GM23338 (cell line): ENCODE results near the gene ZEB1. TPM values are rescaled to one million over a fixed set of nuclear protein-coding genes. Genes with fewer than 3 reads are reported as not detected.

Experiments
- ATAC-seq: fragments of 200-7000 bp; cut with Tn5 transposase; 3 replicates; pipeline ENCODE4 v1.9.1; 2020
- DNase-seq: peaks from one replicate; pipeline ENCODE4 v3.0.0-alpha.2; 2015; ENCODE audit warnings: low spot score
- H2AFZ ChIP-seq: fragments of 200-600 bp; sonication (generic); 2 replicates; pipeline ENCODE4 v1.8.0; 2016; ENCODE audit warnings: antibody characterized with exemption, mild to moderate bottlenecking, moderate library complexity
- H3F3A ChIP-seq: fragments of 200-600 bp; sonication (generic); replicated peaks from 2 replicates; pipeline ENCODE4 v1.8.0; 2017; ENCODE audit warnings: antibody characterized with exemption, mixed run types, low read depth
- H3K27ac ChIP-seq: fragments of 200-600 bp; sonication (generic); 2 replicates; pipeline ENCODE4 v1.6.1; 2016; ENCODE audit warnings: low read depth
- H3K27me3 ChIP-seq: fragments of 200-600 bp; sonication (generic); 2 replicates; pipeline ENCODE4 v1.8.0; 2016; ENCODE audit warnings: mild to moderate bottlenecking, mixed run types, moderate library complexity; ENCODE audit not compliant: insufficient read depth
- H3K36me3 ChIP-seq: fragments of 200-600 bp; sonication (generic); 2 replicates; pipeline ENCODE4 v1.8.0; 2016; ENCODE audit warnings: mild to moderate bottlenecking; ENCODE audit not compliant: insufficient read depth
- H3K4me1 ChIP-seq: fragments of 200-600 bp; sonication (generic); 2 replicates; pipeline ENCODE4 v1.8.0; 2016; ENCODE audit warnings: mild to moderate bottlenecking, moderate library complexity; ENCODE audit not compliant: insufficient read depth
- H3K4me2 ChIP-seq: fragments of 200-600 bp; sonication (generic); 2 replicates; pipeline ENCODE4 v1.7.1; 2017; ENCODE audit warnings: mixed run types
- H3K4me3 ChIP-seq: fragments of 200-600 bp; sonication (generic); 2 replicates; pipeline ENCODE4 v1.6.1; 2016; ENCODE audit warnings: mixed run types
- H3K79me2 ChIP-seq: fragments of 200-600 bp; sonication (generic); replicated peaks from 2 replicates; pipeline ENCODE4 v1.8.0; 2017; ENCODE audit warnings: mild to moderate bottlenecking; ENCODE audit not compliant: insufficient read depth
- H3K9me2 ChIP-seq: fragments of 200-600 bp; sonication (generic); 2 replicates; pipeline ENCODE4 v1.8.0; 2017; ENCODE audit not compliant: insufficient read depth
- H4K20me1 ChIP-seq: fragments of 200-600 bp; sonication (generic); replicated peaks from 2 replicates; pipeline ENCODE4 v1.8.0; 2017; ENCODE audit warnings: mild to moderate bottlenecking; ENCODE audit not compliant: insufficient read depth
- H3K27ac Mint-ChIP-seq: 2 replicates; pipeline ENCODE4 v1.8.0; 2020; ENCODE audit warnings: inconsistent platforms, mild to moderate bottlenecking, moderate library complexity, mixed read lengths
- H3K27me3 Mint-ChIP-seq: 3 replicates; pipeline ENCODE4 v1.8.0; 2022; ENCODE audit warnings: low read depth, mild to moderate bottlenecking, moderate library complexity, mixed read lengths, inconsistent platforms; ENCODE audit not compliant: insufficient read depth, poor library complexity
- H3K36me3 Mint-ChIP-seq: 3 replicates; pipeline ENCODE4 v1.8.0; 2021; ENCODE audit warnings: low read depth, mild to moderate bottlenecking, inconsistent platforms, moderate library complexity, mixed read lengths
- H3K4me1 Mint-ChIP-seq: 3 replicates; pipeline ENCODE4 v1.8.0; 2020; ENCODE audit warnings: mild to moderate bottlenecking, inconsistent platforms, mixed read lengths
- H3K4me3 Mint-ChIP-seq: 3 replicates; pipeline ENCODE4 v1.8.0; 2021; ENCODE audit warnings: moderate library complexity, mild to moderate bottlenecking, inconsistent platforms, mixed read lengths
- H3K9me3 Mint-ChIP-seq: 3 replicates; pipeline ENCODE4 v1.8.0; 2020; ENCODE audit warnings: moderate library complexity, mild to moderate bottlenecking, inconsistent platforms, mixed read lengths
- CREB1 ChIP-seq: fragments of 250-450 bp; sonication (Bioruptor Pico); IDR thresholded peaks from 2 replicates; pipeline ENCODE4 v1.5.0; 2020; ENCODE audit warnings: low read depth, mild to moderate bottlenecking, moderate library complexity
- CTCF ChIP-seq, 2 experiments: fragments of 200-600 bp in 1 of 2; sonication (generic) in 1 of 2; conservative IDR thresholded peaks; 2 replicates each; pipeline versions ENCODE4 v1.5.1 to v1.6.1; 2016 to 2017; ENCODE audit warnings: antibody characterized with exemption in 2 of 2, low read depth in 2 of 2, mild to moderate bottlenecking in 2 of 2, moderate library complexity in 1 of 2
- EZH2 ChIP-seq: fragments of 200-600 bp; sonication (generic); IDR thresholded peaks from one replicate; pipeline ENCODE4 v1.8.0; 2017; ENCODE audit warnings: antibody characterized with exemption, mild to moderate bottlenecking, low read depth; ENCODE audit not compliant: unreplicated experiment
- EZH2phosphoT487 ChIP-seq: fragments of 200-600 bp; sonication (generic); IDR thresholded peaks from one replicate; pipeline ENCODE4 v1.8.1; 2018; ENCODE audit warnings: antibody characterized with exemption; ENCODE audit not compliant: unreplicated experiment
- JUNB ChIP-seq: IDR thresholded peaks from one replicate; pipeline ENCODE4 v1.6.1; 2016; ENCODE audit warnings: antibody characterized with exemption; ENCODE audit not compliant: unreplicated experiment
- POLR2AphosphoS5 ChIP-seq: IDR thresholded peaks from 2 replicates; pipeline ENCODE4 v1.6.1; 2016; ENCODE audit warnings: antibody characterized with exemption, low read depth
- REST ChIP-seq: IDR thresholded peaks from one replicate; pipeline ENCODE4 v1.6.1; 2018; ENCODE audit warnings: antibody characterized with exemption; ENCODE audit not compliant: unreplicated experiment
- ZNF114 ChIP-seq: fragments of 250-450 bp; sonication (Bioruptor Pico); IDR thresholded peaks from 2 replicates; pipeline ENCODE4 v1.5.0; 2020; ENCODE audit warnings: mild to moderate bottlenecking, moderate library complexity
- polyA plus RNA-seq: library from polyadenylated mRNA; unstranded; fragments of >200 nt; fragmentation: Nextera tagmentation; extraction: Ambion mirVana; gene quantifications from 2 replicates; pipeline ENCODE4 v1.2.1, GENCODE V29; 2016
- total RNA-seq: library from RNA; depleted of rRNA; stranded (reverse); fragments of >200 nt; shearing (Covaris generic); gene quantifications from 2 replicates; pipeline ENCODE4 v1.2.3, GENCODE V29; 2014

Gene ZEB1
- total and polyA plus RNA-seq, 2 experiments from 2014 or later = 0.16 to 0.45 TPM

- Mint-ChIP-seq H3K4me1 (no peaks in the 10 kb centered on the region), H3K4me3 (no peak overlapping the region), H3K27me3 (no peaks in the 10 kb centered on the region), H3K9me3 (peaks cover 11% of the 10 kb centered on the region; the same call in 2 of the 3 replicates), H3K27ac (no peak overlapping the region), H3K36me3 (no peaks in the 10 kb centered on the region; the same call in 2 of the 3 replicates)
- no peak for ATAC-seq
- Histone ChIP-seq H3K4me1 (no peaks in the 10 kb centered on the region), H3K9me2 (no peaks in the 10 kb centered on the region), H3K27ac (no peak overlapping the region), H2AFZ (no peak overlapping the region), H3K79me2 (no peaks in the 10 kb centered on the region), H4K20me1 (no peaks in the 10 kb centered on the region), H3K4me3 (no peak overlapping the region), H3K27me3 (no peaks in the 10 kb centered on the region), H3K4me2 (no peak overlapping the region), H3K36me3 (no peaks in the 10 kb centered on the region), H3F3A (no peaks in the 10 kb centered on the region)
- no peak for TF ChIP-seq ZNF114 (CRISPR knock-in tag)
- TF ChIP-seq POLR2AphosphoS5 = no peak
- no peak for TF ChIP-seq REST
- TF ChIP-seq JUNB = no peak
- TF ChIP-seq CREB1 (CRISPR knock-in tag) = no peak
- TF ChIP-seq EZH2 = no peak
- no peak for TF ChIP-seq CTCF (conservative IDR thresholded peaks at IDR 0.05; ENCODE audit: low read depth in 2 of 2)
- TF ChIP-seq EZH2phosphoT487 = no peak
- DNase-seq = no peak
Measured at GRCh38 chr10:31475519-31475918, 156.5 kb downstream of the ZEB1 start.

- H3F3A ChIP-seq = no peaks in the 10 kb centered on the region
- DNase-seq (no peak), ATAC-seq (no peak)
- Mint-ChIP-seq H3K9me3 (peaks cover 11% of the 10 kb centered on the region; the same call in 2 of the 3 replicates), H3K4me1 (no peaks in the 10 kb centered on the region), H3K27ac (no peak overlapping the region), H3K27me3 (no peaks in the 10 kb centered on the region), H3K36me3 (no peaks in the 10 kb centered on the region; the same call in 2 of the 3 replicates), H3K4me3 (no peak overlapping the region)
- H3K36me3 ChIP-seq = no peaks in the 10 kb centered on the region
- H4K20me1 ChIP-seq = no peaks in the 10 kb centered on the region
- no peak overlapping the region for H2AFZ ChIP-seq
- H3K4me2 ChIP-seq = no peak overlapping the region
- H3K27me3 ChIP-seq = no peaks in the 10 kb centered on the region
- H3K27ac ChIP-seq = no peak overlapping the region
- no peaks in the 10 kb centered on the region for H3K4me1 ChIP-seq
- TF ChIP-seq REST = no peak
- no peaks in the 10 kb centered on the region for H3K9me2 ChIP-seq
- H3K4me3 ChIP-seq = no peak overlapping the region
- no peaks in the 10 kb centered on the region for H3K79me2 ChIP-seq
Measured at GRCh38 chr10:31476088-31476487, 157.1 kb downstream of the ZEB1 start.
